Endothelial cell of umbilical vein (primary cell): ENCODE data around the gene SNX33. TPM values are rescaled to one million over a fixed set of nuclear protein-coding genes. Genes with fewer than 3 reads are reported as not detected.

Experiments used
- BruUV-seq: library from RNA; stranded (reverse); fragments of 400-500 nt; replicated peaks from 2 replicates; lab custom pipeline; 2021; lab: Mats Ljungman, UMichigan
- CTCF ChIA-PET: fragments of 300-600, 350-600 bp; sonication (Branson Sonifier 250); formaldehyde crosslinking; loops from one replicate; lab custom pipeline; 2021; ENCODE audit warnings: antibody characterized with exemption, inconsistent platforms; lab: Charles Lee
- POLR2A ChIA-PET: fragments of 300-600, 350-600 bp; sonication (Branson Sonifier 250); formaldehyde crosslinking; loops from one replicate; lab custom pipeline; 2021; ENCODE audit warnings: antibody characterized with exemption, inconsistent platforms; lab: Charles Lee
- DNase-seq: peaks from one replicate; pipeline ENCODE4 v3.0.0-alpha.2; 2011; ENCODE audit warnings: low read depth, low spot score
- FAIRE-seq: peaks from 2 replicates; lab custom pipeline; 2011; peaks lifted over from hg19 to GRCh38; lab: Jason Lieb, UNC
- H2AFZ ChIP-seq: 2 replicates; pipeline ENCODE4 v1.6.0; 2012; ENCODE audit warnings: low read depth, low read length, control low read depth, inconsistent platforms
- H3K27ac ChIP-seq: 2 replicates; pipeline ENCODE4 v1.5.1; 2011; ENCODE audit warnings: low read depth, mild to moderate bottlenecking, control low read depth, low read length, moderate library complexity; ENCODE audit not compliant: insufficient read depth
- H3K27me3 ChIP-seq, 2 experiments: 2 replicates each; pipeline versions ENCODE4 v1.6.0 to v1.6.1; 2011; ENCODE audit warnings: low read length in 2 of 2, mixed read lengths in 1 of 2; ENCODE audit not compliant: control insufficient read depth in 2 of 2, insufficient read depth in 2 of 2
- H3K36me3 ChIP-seq, 2 experiments: 2 replicates in 1 of 2; 3 replicates in 1 of 2; pipeline ENCODE4 v1.5.1; 2011; ENCODE audit warnings: low read length in 2 of 2, mild to moderate bottlenecking in 1 of 2, moderate library complexity in 1 of 2; ENCODE audit not compliant: control insufficient read depth in 2 of 2, insufficient read depth in 2 of 2; ENCODE audit errors: extremely low read depth in 1 of 2
- H3K4me1 ChIP-seq: 3 replicates; pipeline ENCODE4 v1.5.1; 2011; ENCODE audit warnings: mild to moderate bottlenecking, low read length; ENCODE audit not compliant: control insufficient read depth, insufficient read depth; ENCODE audit errors: extremely low read depth
- H3K4me2 ChIP-seq: 2 replicates; pipeline ENCODE4 v1.6.1; 2011; ENCODE audit warnings: low read length, control low read depth, mixed read lengths; ENCODE audit not compliant: insufficient read depth
- H3K4me3 ChIP-seq, 3 experiments: fragments of 200-600 bp in 1 of 3; sonication (generic), shearing (Covaris generic) in 1 of 3; replicated peaks in 1 of 3; 2 replicates each; pipeline ENCODE4 v1.5.1; 2011 to 2016; ENCODE audit warnings: control low read depth in 3 of 3, low read length in 3 of 3, mild to moderate bottlenecking in 2 of 3, inconsistent platforms in 1 of 3, low read depth in 1 of 3, moderate library complexity in 1 of 3; ENCODE audit not compliant: insufficient read depth in 1 of 3
- H3K79me2 ChIP-seq: 2 replicates; pipeline ENCODE4 v1.6.0; 2012; ENCODE audit warnings: low read length, inconsistent platforms; ENCODE audit not compliant: control insufficient read depth, insufficient read depth
- H3K9ac ChIP-seq: replicated peaks from 2 replicates; pipeline ENCODE3; 2011; ENCODE audit warnings: low read length, control low read depth; ENCODE audit not compliant: insufficient read depth; ENCODE audit errors: extremely low read depth
- H3K9me1 ChIP-seq: replicated peaks from 3 replicates; pipeline ENCODE4 v1.6.0; 2011; ENCODE audit warnings: mild to moderate bottlenecking, low read length; ENCODE audit not compliant: control insufficient read depth, insufficient read depth; ENCODE audit errors: extremely low read depth
- H3K9me3 ChIP-seq: replicated peaks from 2 replicates; pipeline ENCODE4 v1.5.1; 2012; ENCODE audit warnings: low read length, inconsistent platforms; ENCODE audit not compliant: control insufficient read depth, insufficient read depth
- H4K20me1 ChIP-seq: replicated peaks from 2 replicates; pipeline ENCODE3; 2011; ENCODE audit warnings: mild to moderate bottlenecking, low read length; ENCODE audit not compliant: control insufficient read depth, insufficient read depth; ENCODE audit errors: extremely low read depth
- EZH2 ChIP-seq: IDR thresholded peaks from 2 replicates; pipeline ENCODE4 v1.6.1; 2012; ENCODE audit warnings: borderline replicate concordance, low read depth, mild to moderate bottlenecking, moderate library complexity, low read length, inconsistent platforms; ENCODE audit not compliant: severe bottlenecking
- FOS ChIP-seq: IDR thresholded peaks from 2 replicates; pipeline ENCODE4 v1.6.1; 2011; ENCODE audit warnings: mild to moderate bottlenecking, low read length, moderate library complexity, borderline replicate concordance; ENCODE audit not compliant: insufficient read depth
- GATA2 ChIP-seq: IDR thresholded peaks from 2 replicates; pipeline ENCODE4 v1.7.0; 2011; ENCODE audit warnings: low read depth, mild to moderate bottlenecking, moderate library complexity, mixed read lengths, low read length; ENCODE audit not compliant: insufficient read length, insufficient read depth
- JUN ChIP-seq: IDR thresholded peaks from 2 replicates; pipeline ENCODE4 v1.6.1; 2011; ENCODE audit warnings: borderline replicate concordance, low read depth; ENCODE audit not compliant: insufficient read length, insufficient read depth
- MYC ChIP-seq: IDR thresholded peaks from one replicate; pipeline ENCODE4 v1.6.1; 2011; ENCODE audit warnings: mild to moderate bottlenecking, low read depth, low read length
- POLR2A ChIP-seq: IDR thresholded peaks from 2 replicates; pipeline ENCODE4 v1.6.1; 2012; ENCODE audit warnings: low read depth, mild to moderate bottlenecking, control low read depth, low read length
- POLR2AphosphoS5 ChIP-seq: IDR thresholded peaks from 2 replicates; pipeline ENCODE4 v1.6.1; 2012; ENCODE audit warnings: low read depth, mild to moderate bottlenecking, control low read depth, low read length, moderate library complexity; ENCODE audit not compliant: insufficient read depth
- dilution Hi-C: fragments of 300-500 bp; cut with MboI; formaldehyde crosslinking; loops from one replicate; pipeline ENCODE4 v1.15.0; 2019; ENCODE audit warnings: low sequenced_read_pairs; ENCODE audit not compliant: extremely low pct_ligation_motif_present
- intact Hi-C: fragments of 100-400 bp; cut with micrococcal nuclease; formaldehyde crosslinking; loops from one replicate; pipeline ENCODE4 v1.10.0; 2022
- polyA plus RNA-seq, 4 experiments: library from polyadenylated mRNA; depleted of rRNA in 3 of 4; stranded (reverse) in 3 of 4; unstranded in 1 of 4; fragments of >200 nt; gene quantifications; 2 replicates each; pipeline versions ENCODE4 v1.2.1 to v1.2.3, GENCODE V29; 2011 to 2012; ENCODE audit warnings: missing spikeins in 1 of 4
- total RNA-seq: library from RNA; stranded (reverse); gene quantifications from 2 replicates; pipeline ENCODE4 v1.2.3, GENCODE V29; 2021
- TF ChIP-seq, protein P1 (sequence below): IDR thresholded peaks from 2 replicates; pipeline ENCODE4 v1.6.1; 2011; ENCODE audit not compliant: insufficient read depth, insufficient read length
- TF ChIP-seq, protein P2 (sequence below), 2 donors: IDR thresholded peaks; 1 replicate in 1 of 2; 2 replicates in 1 of 2; pipeline ENCODE4 v1.5.1; 2011; ENCODE audit warnings: low read length in 2 of 2, mild to moderate bottlenecking in 2 of 2, moderate library complexity in 2 of 2, control low read depth in 1 of 2, inconsistent platforms in 1 of 2, low read depth in 1 of 2; ENCODE audit not compliant: insufficient read depth in 1 of 2; ENCODE audit errors: extremely low read depth in 1 of 2

Gene SNX33
- total and polyA plus RNA-seq, 2 donors (not counting 3 experiments of a cell fraction or from before 2014, with no cell fraction given), result 7.9 to 12.6 TPM

DNA sequence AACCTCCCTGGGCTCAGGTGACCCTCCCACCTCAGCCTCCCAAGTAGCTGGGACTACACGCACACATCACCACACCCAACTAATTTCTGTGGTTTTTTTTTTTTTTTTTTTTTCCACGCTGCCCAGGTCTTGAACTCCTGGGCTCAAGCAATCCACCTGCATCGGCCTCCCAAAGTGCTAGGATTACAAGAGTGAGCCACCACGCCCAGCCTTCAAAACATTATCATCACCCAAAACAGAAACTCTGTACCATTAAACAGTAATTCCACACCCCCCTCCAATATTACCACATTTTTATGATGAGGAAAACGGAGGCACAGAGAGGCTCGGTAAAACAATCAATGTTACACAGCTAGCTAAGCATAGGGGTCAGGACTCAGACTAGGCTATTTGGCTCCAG, 11.7 kb upstream of the SNX33 start:
- peaks cover 10% of the 10 kb centered on the region for H3K79me2 ChIP-seq
- no peak overlapping the region for H3K4me3 ChIP-seq
- ChIA-PET CTCF (interaction anchor here (1.5 kb wide), 1 partner anchor 11 kb away, joined by 4 read pairs; the partner anchor contains the start of gene SNX33), POLR2A (no interaction called here)
- DNase-seq, result no peak
- no peak overlapping the region for H3K27ac ChIP-seq
- dilution Hi-C loops, result no loop called here
- peaks cover 23% of the 10 kb centered on the region for H3K4me1 ChIP-seq
- no peaks in the 10 kb centered on the region for H3K36me3 ChIP-seq
- no peak overlapping the region for H2AFZ ChIP-seq
- no peak for TF ChIP-seq MYC
- TF ChIP-seq JUN, result no peak
- no peak for TF ChIP-seq GATA2
- TF ChIP-seq FOS, result no peak
- TF ChIP-seq, protein P1, sequence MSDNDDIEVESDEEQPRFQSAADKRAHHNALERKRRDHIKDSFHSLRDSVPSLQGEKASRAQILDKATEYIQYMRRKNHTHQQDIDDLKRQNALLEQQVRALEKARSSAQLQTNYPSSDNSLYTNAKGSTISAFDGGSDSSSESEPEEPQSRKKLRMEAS, result no peak
- H3K9me1 ChIP-seq, result no peaks in the 10 kb centered on the region
- no peaks in the 10 kb centered on the region for H3K27me3 ChIP-seq
- H4K20me1 ChIP-seq, result no peaks in the 10 kb centered on the region
- FAIRE-seq, result no peak
- H3K4me2 ChIP-seq, result no peak overlapping the region
- no peaks in the 10 kb centered on the region for H3K9me3 ChIP-seq
- no TSS peak for BruUV-seq
- no peak overlapping the region for H3K9ac ChIP-seq
- intact Hi-C loops, result no loop called here

DNA sequence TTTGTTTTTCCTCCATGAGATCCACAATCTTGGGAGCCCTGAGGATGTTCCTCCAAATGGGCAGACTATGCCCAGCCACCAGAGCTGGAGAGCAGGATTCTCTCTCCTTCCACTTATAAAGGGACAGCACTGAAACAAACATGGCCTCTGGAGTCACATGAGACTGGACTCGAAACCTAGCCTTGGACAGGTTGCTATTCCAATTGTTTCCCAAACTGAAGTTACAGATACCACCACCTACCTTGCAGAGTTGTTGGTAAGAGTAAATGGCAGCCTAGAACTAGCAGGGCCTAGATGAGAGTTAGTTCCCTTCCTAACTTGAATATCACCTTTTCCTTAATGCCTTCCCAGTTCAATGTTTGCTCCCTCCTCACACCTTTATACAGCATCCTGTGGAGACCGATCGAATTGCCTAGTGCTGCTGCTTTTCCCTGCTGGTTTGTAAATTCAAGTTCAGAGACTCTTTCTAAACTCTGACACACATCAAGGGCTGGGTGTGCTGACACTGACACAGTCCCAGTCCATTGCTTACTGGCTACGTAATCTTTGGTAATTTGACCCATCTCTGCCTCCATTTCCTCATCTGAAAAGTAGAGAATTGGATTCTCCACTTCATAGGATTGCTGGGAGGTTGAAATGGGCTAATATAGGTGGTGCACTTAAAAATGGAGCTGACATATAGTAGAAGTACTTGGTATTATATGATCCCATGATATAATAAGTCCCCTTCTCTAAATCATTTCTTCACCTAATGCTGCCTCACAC, 10.3 kb upstream of the SNX33 start:
- no peak overlapping the region for H2AFZ ChIP-seq
- H3K4me2 ChIP-seq, result no peak overlapping the region
- H3K9me3 ChIP-seq, result no peaks in the 10 kb centered on the region
- H3K4me3 ChIP-seq, result no peak overlapping the region
- H3K27ac ChIP-seq, result no peak overlapping the region
- FAIRE-seq (peak; percentile 47), DNase-seq (no peak)
- TF ChIP-seq, protein P1, result no peak
- TF ChIP-seq POLR2AphosphoS5 (no peak), POLR2A (no peak), EZH2 (no peak), MYC (no peak), FOS (no peak), GATA2 (no peak), JUN (no peak)
- TF ChIP-seq, protein P2, sequence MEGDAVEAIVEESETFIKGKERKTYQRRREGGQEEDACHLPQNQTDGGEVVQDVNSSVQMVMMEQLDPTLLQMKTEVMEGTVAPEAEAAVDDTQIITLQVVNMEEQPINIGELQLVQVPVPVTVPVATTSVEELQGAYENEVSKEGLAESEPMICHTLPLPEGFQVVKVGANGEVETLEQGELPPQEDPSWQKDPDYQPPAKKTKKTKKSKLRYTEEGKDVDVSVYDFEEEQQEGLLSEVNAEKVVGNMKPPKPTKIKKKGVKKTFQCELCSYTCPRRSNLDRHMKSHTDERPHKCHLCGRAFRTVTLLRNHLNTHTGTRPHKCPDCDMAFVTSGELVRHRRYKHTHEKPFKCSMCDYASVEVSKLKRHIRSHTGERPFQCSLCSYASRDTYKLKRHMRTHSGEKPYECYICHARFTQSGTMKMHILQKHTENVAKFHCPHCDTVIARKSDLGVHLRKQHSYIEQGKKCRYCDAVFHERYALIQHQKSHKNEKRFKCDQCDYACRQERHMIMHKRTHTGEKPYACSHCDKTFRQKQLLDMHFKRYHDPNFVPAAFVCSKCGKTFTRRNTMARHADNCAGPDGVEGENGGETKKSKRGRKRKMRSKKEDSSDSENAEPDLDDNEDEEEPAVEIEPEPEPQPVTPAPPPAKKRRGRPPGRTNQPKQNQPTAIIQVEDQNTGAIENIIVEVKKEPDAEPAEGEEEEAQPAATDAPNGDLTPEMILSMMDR (IDR thresholded peaks at IDR 0.05; ENCODE audit: extremely low read depth in 1 of 2, insufficient read depth in 1 of 2, low read depth in 1 of 2, low read length in 2 of 2), result no peak
- intact Hi-C loops (loop anchor here (1.0 to 2.0 kb wide), 6 partner anchors 17 to 185 kb away; no protein-coding TSS in a partner anchor), dilution Hi-C loops (no loop called here)
- ChIA-PET POLR2A (interaction anchor here (1.3 kb wide), 1 partner anchor 12 kb away, joined by 4 read pairs; the partner anchor contains the start of gene SNUPN), CTCF (interaction anchor here (0.8 to 4.3 kb wide), 13 partner anchors 10 to 238 kb away, joined by 3 to 65 read pairs (median 8); partner anchors contain the start of genes SNUPN and SNX33)
- H3K9me1 ChIP-seq, result no peaks in the 10 kb centered on the region
- H3K4me1 ChIP-seq, result peaks cover 23% of the 10 kb centered on the region
- H3K9ac ChIP-seq, result no peak overlapping the region
- H3K36me3 ChIP-seq, result no peaks in the 10 kb centered on the region
- H4K20me1 ChIP-seq, result no peaks in the 10 kb centered on the region
- BruUV-seq, result no TSS peak
- peaks cover 10% of the 10 kb centered on the region for H3K79me2 ChIP-seq
- no peaks in the 10 kb centered on the region for H3K27me3 ChIP-seq
